ENCODE measurements around the gene AGXT2.
"Not testable (repeated sequence)": the region's sequence is repeated elsewhere in the genome, so short reads cannot be mapped to it uniquely, and the experiment has no call there.

Gene AGXT2

DNA sequence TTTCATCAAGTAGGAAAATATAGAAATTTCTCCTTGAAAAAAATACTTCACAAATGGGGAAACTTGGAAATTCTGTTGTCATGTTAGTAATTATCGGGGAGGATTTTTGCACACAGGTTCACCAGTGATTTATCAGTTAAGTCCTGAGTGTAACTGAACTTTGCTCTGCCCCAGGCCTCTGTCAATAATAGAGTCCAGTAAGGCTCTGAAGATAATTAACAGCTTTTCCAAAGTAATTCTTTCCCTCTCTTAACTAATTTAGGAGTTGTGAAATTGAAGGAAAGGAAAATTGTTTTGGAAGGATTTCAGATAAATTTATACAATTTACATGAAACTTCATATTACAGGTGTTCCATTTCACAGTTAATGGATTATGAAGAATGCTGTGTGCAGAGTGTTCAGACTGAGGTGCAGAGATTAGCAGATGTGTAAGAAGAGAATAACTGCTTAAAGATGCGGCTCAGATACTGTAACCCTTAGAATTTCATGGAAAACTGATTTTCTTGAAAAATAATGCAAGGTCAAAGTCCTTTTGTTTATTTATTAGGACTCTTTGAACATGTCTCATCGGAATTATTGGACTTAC, 2.9 kb upstream of the AGXT2 start:
- DNase-seq (ENCODE audit: low read depth), result no peak

- DNase-seq (ENCODE audit: low read depth), result no peak
These were observed 1.2 kb upstream of the AGXT2 start for GRCh38 chr5:35048910-35049309.

DNA sequence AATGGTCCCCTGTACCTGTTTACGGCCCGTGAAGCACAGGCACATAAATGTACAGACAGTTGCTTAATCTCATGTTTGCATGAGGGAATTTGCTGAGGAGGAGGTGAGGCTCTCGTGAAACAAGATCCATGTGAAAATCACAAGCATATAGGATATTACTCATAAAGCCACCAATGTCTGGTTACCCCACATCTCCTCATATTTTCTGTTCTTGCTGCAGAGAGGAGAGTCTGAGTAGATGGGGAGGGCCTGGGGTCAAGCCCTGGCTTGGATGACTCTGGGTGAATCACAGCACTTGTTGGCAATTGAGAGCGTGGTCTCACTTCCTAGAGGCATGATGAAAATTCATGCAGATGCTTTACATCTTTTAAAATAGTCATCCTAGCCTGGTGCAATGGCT, 975 bp downstream of the AGXT2 start:
- DNase-seq (ENCODE audit: low read depth), result no peak

DNA sequence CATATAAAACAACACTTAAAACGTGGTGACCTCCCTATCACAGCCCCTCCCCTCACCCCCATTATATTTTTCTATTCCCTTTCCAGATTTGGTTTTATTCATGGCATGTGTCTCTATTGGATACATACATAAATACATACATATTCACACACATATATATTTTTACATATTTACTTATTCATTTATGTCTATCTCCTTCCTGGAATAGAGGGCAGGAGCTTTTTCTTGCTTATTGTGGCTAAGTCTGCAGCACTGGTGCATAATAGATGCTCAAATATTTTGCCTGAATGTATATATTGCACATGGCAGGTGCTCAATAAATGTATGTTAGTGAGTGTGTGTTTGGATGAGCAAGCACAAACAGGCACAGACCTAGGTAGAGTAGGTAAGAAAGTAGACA, 2.5 kb downstream of the AGXT2 start:
- no peak for DNase-seq (ENCODE audit: low read depth)

DNA sequence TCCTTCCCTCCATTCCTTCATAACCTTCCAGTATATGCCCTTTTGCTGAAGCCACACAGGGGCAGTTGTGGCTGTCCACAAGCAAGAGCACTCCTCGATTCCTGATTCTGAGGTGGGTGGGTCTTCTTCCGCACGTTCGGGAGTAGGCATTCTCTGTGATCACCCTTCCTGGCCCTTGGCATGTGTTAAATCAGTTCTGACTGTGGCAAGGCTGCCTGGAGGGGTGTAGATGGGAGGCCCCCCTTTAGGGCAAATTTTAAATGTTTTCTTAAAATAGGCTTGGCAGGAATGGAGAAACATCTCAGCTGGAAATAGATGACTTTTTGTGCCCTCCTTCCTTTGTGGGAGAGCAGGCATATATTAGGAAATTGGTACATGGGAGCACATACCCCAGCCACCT, 3.1 kb downstream of the AGXT2 start:
- DNase-seq (ENCODE audit: low read depth), result no peak

DNA sequence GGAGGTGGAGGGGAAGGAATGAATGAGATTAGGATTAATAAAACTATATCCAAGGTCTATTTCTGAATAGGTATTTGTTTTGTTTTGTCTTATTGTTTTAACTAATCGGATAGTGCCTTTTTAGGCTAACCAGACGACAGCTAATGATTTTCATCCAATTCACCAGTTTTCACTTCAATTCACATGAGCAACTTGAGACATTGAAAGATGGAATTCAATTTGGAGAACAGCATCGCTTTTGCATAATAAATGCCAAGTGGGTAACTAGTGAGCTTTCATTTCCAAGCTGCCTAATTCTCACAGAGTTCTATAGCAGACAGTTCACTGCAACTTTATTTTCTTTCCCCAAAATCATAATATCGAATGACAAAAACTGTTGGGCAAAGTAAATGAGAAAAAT, 5.0 kb downstream of the AGXT2 start:
- DNase-seq (ENCODE audit: low read depth), result no peak

DNA sequence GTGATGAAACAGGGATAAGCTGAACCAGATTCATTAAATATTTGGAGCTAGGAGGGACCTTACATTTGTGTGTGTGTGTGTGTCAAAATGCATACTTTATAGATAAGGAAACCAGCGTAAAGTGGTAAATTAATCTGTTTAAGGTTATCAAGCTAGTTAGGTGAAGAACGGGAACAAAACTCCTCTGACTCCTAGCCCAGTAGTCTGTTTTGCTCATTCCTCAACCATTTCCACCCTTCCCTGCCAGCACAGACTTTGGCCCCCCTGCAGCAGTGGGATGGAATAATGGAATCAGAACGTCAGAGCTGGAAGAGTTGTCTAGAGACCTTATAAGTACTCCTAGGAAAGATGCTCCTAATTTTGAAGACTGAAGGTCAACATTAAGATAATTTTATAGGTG, 6.5 kb downstream of the AGXT2 start:
- DNase-seq (ENCODE audit: low read depth), result no peak

DNA sequence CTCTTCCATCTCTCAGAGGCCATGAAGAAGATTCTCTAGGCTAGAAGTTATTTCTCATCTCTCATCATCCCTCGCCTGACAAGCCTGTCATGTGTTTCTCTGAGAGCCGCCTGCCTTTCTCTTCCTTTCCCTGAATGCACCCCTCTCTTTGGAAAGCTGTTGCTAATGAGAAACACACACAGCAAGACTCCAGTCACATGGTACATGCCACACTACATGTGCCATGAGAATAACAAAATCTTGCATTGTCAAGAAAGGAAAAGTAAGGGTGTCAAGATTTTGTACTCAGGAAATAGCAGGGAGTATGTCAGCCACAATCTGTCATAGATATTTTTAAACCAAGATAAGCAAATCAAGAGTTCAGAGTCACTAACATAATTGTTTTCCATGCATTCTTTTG, 8.9 kb downstream of the AGXT2 start:
- no peak for DNase-seq (ENCODE audit: low read depth)

DNA sequence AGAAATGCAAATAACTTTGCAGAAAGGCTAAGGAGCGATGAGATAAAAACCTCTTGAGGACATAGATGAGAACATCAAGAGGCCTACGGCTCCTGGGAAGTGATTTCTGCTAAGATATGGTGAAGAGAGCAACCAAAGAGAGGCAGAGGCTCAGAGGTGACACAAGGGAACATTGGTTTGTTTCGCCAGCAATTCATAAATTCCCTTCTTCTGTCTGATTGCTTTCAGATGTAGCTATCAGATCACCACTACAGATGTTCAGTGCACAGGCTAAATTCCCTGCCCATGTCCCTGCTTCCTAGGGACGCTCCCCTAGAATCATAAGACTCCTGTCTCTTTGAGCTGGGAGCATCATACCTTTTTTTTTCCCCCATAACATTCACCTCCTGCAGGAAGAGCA, 11.2 kb downstream of the AGXT2 start:
- no peak for DNase-seq (ENCODE audit: low read depth)

GRCh38 chr5:35035929-35036328, 11.8 kb downstream of the AGXT2 start:
- not testable (repeated sequence) for DNase-seq (ENCODE audit: low read depth)

- DNase-seq (ENCODE audit: low read depth), result no peak
These were observed 12.5 kb downstream of the AGXT2 start for GRCh38 chr5:35035271-35035670.

- DNase-seq (ENCODE audit: low read depth), result no peak
These were observed 15.4 kb downstream of the AGXT2 start for GRCh38 chr5:35032356-35032755.

GRCh38 chr5:35031276-35031675, 16.5 kb downstream of the AGXT2 start:
- no peak for DNase-seq (ENCODE audit: low read depth)

DNA sequence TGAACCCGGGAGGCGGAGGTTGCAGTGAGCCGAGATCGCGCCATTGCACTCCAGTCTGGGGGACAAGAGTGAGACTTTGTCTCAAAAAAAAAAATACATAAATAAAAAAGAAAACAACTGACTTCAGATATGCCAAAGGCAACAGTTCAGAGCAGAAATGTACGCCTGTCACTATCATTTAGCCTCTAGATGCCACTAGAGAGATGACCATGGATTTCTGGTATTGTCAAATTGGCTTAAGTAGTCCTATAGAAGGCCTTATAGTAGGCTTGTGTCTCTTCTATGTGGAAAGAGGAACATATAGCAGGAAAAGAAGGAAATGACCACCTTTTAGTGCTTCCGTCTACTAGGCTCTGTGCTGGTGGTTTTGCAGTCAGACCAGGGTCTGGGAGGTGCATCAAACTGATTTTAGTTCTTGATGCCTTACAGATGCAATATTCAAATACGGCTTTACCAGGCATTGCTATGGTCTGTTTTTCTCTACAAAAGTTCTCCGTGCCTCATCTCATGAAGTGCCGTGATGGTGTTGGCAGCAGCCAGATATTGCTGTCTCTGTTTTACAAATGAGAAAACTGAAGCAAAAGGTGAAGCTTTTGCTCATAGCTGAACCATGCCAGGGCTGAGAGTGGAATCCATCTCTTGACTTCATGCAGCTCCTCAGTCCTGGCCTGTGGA, 17.2 kb downstream of the AGXT2 start:
- DNase-seq (ENCODE audit: low read depth), result no peak

DNA sequence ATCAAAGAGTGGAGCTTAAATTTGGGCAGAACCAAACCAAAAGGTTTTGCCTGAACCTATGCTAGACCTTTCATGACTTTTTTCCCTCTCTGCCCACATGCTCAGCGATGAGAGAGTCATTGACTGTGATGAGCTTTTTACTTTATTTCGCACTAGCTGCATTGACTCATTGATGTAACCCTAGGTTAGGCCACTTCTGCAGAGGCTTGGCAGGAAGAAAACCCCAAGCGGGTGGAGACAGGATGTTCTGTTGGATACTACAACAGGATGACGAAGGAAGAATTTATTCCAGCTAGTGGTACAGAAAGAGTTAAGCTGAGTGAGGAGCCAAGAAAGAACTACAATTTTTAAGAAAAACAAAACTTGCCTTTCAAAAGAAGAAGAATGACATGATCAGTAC, 18.4 kb downstream of the AGXT2 start:
- DNase-seq (ENCODE audit: low read depth), result no peak

DNA sequence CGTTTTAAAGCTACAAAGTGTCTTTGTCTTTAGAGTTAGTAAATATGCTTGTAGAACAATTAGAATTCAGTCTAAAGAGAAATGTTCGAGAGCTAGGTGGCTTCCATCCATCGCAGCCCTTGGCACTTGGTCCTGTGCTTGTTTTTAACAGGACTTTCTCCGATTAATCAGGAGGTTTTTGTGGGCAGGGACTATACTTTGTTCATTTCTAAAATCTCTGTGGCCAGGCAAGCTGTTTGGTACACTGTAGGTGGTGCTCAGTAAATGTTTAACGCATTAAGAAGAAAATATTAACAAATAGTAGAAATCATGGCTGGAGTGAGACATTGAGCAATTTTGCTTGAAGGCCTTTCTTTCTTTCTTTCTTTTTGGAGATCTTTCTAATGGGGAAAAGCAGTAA, 20.8 kb downstream of the AGXT2 start:
- DNase-seq (ENCODE audit: low read depth), result no peak

- DNase-seq (ENCODE audit: low read depth), result no peak
These were observed 21.4 kb downstream of the AGXT2 start for GRCh38 chr5:35026280-35026840.

GRCh38 chr5:35024911-35025510, 22.7 kb downstream of the AGXT2 start:
- DNase-seq (ENCODE audit: low read depth), result no peak

- no peak for DNase-seq (ENCODE audit: low read depth)
These were observed 24.2 kb downstream of the AGXT2 start for GRCh38 chr5:35023391-35024178.

DNA sequence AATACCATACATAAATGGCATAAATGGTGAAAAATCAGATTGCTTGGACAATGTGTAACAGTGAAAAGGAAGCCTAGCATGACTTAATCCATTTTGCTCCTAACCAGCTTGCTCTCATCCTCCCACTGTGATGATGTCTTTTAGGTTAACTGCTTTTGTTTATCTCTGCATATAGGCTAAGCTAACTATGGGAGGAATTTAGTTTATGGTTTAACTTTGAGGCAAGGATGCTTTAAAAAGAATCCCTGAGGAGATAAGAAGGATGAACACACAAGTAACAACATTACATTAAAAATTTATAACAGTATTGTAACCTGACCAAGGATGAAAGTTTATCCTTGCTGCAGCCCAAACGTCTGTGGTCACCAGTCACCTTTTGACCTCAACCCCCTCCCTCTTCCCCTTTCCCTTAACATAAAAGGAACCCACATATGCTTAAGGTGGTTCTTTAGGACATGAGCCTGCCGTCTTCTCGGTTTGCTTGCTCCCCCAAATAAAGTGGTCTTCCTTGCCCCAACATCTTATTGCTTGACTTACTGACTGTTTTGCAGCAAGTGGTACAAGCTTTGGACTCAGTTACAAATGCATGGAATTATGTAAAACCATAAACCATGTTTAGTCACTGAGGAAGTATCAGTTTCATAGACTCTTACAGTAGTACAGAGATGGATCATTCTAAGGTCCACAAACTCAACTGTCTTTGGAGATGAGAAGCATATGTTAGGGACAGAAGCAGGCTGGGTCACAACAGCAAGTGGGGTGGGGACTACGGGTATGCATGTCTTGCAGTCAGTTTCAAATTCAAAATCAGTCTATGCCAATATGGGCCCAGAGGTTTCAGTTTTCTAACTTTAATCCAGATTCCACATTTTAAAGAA, 31.3 kb downstream of the AGXT2 start:
- no peak for DNase-seq (ENCODE audit: low read depth)

GRCh38 chr5:35015063-35015462, 32.7 kb downstream of the AGXT2 start:
- DNase-seq (ENCODE audit: low read depth), result no peak

GRCh38 chr5:35012796-35013195, 35.0 kb downstream of the AGXT2 start:
- DNase-seq (ENCODE audit: low read depth), result no peak
